Neural progenitor cell (in vitro differentiated cells): Measurements from ENCODE around the gene TENM3. TPM values are rescaled to one million over a fixed set of nuclear protein-coding genes. Genes with fewer than 3 reads are reported as not detected.

Experiments
- DNase-seq: peaks from one replicate; pipeline ENCODE4 v3.0.0-alpha.2; 2016; ENCODE audit warnings: low spot score
- H2AFZ ChIP-seq: fragments of 200-600 bp; sonication (generic); replicated peaks from 2 replicates; pipeline ENCODE4 v1.6.1; 2016; ENCODE audit warnings: antibody characterized with exemption
- H3F3A ChIP-seq: fragments of 200-600 bp; sonication (generic); 2 replicates; pipeline ENCODE4 v1.6.1; 2016; ENCODE audit warnings: antibody characterized with exemption, low read depth
- H3K27ac ChIP-seq: fragments of 200-600 bp; sonication (generic); 2 replicates; pipeline ENCODE4 v1.5.1; 2016; ENCODE audit warnings: mild to moderate bottlenecking
- H3K27me3 ChIP-seq: fragments of 200-600 bp; sonication (generic); 2 replicates; pipeline ENCODE4 v1.6.1; 2016; ENCODE audit warnings: mild to moderate bottlenecking, moderate library complexity
- H3K36me3 ChIP-seq: fragments of 200-600 bp; sonication (generic); 2 replicates; pipeline ENCODE4 v1.5.1; 2016
- H3K4me1 ChIP-seq: fragments of 200-600 bp; sonication (generic); 2 replicates; pipeline ENCODE4 v1.6.1; 2016; ENCODE audit warnings: mixed run types
- H3K4me2 ChIP-seq: fragments of 200-600 bp; sonication (generic); 2 replicates; pipeline ENCODE4 v1.6.1; 2016
- H3K4me3 ChIP-seq: fragments of 200-600 bp; sonication (generic); 2 replicates; pipeline ENCODE4 v1.5.1; 2016
- H3K79me2 ChIP-seq: fragments of 200-600 bp; sonication (generic); 2 replicates; pipeline ENCODE4 v1.6.1; 2016; ENCODE audit warnings: low read depth
- H3K9ac ChIP-seq: fragments of 200-600 bp; sonication (generic); 2 replicates; pipeline ENCODE4 v1.6.1; 2016
- H3K9me3 ChIP-seq: fragments of 200-600 bp; sonication (generic); 2 replicates; pipeline ENCODE4 v1.5.1; 2016; ENCODE audit warnings: low read depth
- H4K20me1 ChIP-seq: fragments of 200-600 bp; sonication (generic); 2 replicates; pipeline ENCODE4 v1.6.1; 2016; ENCODE audit warnings: low read depth
- H3K27ac Mint-ChIP-seq: 3 replicates; pipeline ENCODE4 v1.8.0; 2021; ENCODE audit warnings: mixed read lengths
- H3K27me3 Mint-ChIP-seq: 2 replicates; pipeline ENCODE4 v1.8.0; 2022; ENCODE audit warnings: low read depth, mild to moderate bottlenecking, inconsistent platforms, moderate library complexity, mixed read lengths; ENCODE audit not compliant: insufficient read depth
- H3K36me3 Mint-ChIP-seq: 3 replicates; pipeline ENCODE4 v1.8.0; 2021; ENCODE audit warnings: mixed read lengths
- H3K4me1 Mint-ChIP-seq: 3 replicates; pipeline ENCODE4 v1.8.0; 2021; ENCODE audit warnings: mixed read lengths
- H3K4me3 Mint-ChIP-seq: 3 replicates; pipeline ENCODE4 v1.8.0; 2021; ENCODE audit warnings: mild to moderate bottlenecking, moderate library complexity, mixed read lengths
- H3K9me3 Mint-ChIP-seq: 3 replicates; pipeline ENCODE4 v1.8.0; 2020; ENCODE audit warnings: mixed read lengths
- CTCF ChIP-seq: fragments of 200-600 bp; sonication (generic); IDR thresholded peaks from 2 replicates; pipeline ENCODE4 v1.5.1; 2017; ENCODE audit warnings: antibody characterized with exemption, mild to moderate bottlenecking
- EZH2 ChIP-seq: fragments of 200-600 bp; sonication (generic); IDR thresholded peaks from 2 replicates; pipeline ENCODE4 v1.6.1; 2017; ENCODE audit warnings: antibody characterized with exemption, mild to moderate bottlenecking, moderate library complexity
- EZH2phosphoT487 ChIP-seq: fragments of 200-600 bp; sonication (generic); IDR thresholded peaks from 2 replicates; pipeline ENCODE4 v1.6.1; 2017; ENCODE audit warnings: antibody characterized with exemption
- total RNA-seq: library from RNA; depleted of rRNA; stranded (reverse); fragments of >200 nt; gene quantifications from 2 replicates; pipeline ENCODE4 v1.2.3, GENCODE V29; 2015; ENCODE audit warnings: low replicate concordance

The TENM3 gene
- total RNA-seq, 1 donor from 2014 or later, result 78.7 TPM

- H3K9me3 Mint-ChIP-seq, result peaks cover 2% of the 10 kb centered on the region
- Histone ChIP-seq H3K9ac (no peak overlapping the region), H3K36me3 (no peaks in the 10 kb centered on the region), H3K4me1 (no peaks in the 10 kb centered on the region), H3K27ac (no peak overlapping the region), H3F3A (no peaks in the 10 kb centered on the region), H3K9me3 (no peaks in the 10 kb centered on the region), H4K20me1 (no peaks in the 10 kb centered on the region), H2AFZ (no peak overlapping the region), H3K4me2 (no peak overlapping the region), H3K79me2 (no peaks in the 10 kb centered on the region), H3K4me3 (no peak overlapping the region), H3K27me3 (no peaks in the 10 kb centered on the region)
- TF ChIP-seq EZH2phosphoT487, result no peak
- TF ChIP-seq EZH2, result no peak
- TF ChIP-seq CTCF, result no peak
- H3K36me3 Mint-ChIP-seq, result no peaks in the 10 kb centered on the region
- no peak overlapping the region for H3K4me3 Mint-ChIP-seq
- H3K27ac Mint-ChIP-seq, result no peak overlapping the region
- H3K27me3 Mint-ChIP-seq, result no peaks in the 10 kb centered on the region
- no peak for DNase-seq
- peaks cover 2% of the 10 kb centered on the region for H3K4me1 Mint-ChIP-seq
Observed at GRCh38 chr4:182818926-182819730, 575.9 kb downstream of the TENM3 start.

DNA sequence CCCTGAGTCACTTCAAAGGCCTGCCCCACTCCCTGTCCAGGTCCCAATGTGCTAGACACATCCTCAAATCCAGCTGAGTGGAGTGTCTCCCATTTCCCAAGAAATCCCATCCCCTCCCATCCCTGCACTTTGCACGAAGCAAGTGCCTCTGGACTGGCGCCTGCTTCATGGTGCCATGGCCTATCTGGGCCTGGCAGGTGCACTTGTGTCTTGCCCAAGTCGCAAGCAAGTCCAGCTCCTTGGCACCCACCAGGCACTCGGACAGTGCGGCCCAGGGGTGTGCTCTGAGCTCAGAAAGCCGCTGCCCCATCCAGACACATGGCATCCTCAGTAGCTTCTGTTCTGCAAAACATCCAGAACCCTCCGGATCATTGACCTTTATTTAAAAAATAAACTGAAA, 576.5 kb downstream of the TENM3 start:
- Histone ChIP-seq H2AFZ (no peak overlapping the region), H3K9ac (no peak overlapping the region), H3K4me2 (no peak overlapping the region), H3K27ac (no peak overlapping the region), H3F3A (no peaks in the 10 kb centered on the region), H3K79me2 (no peaks in the 10 kb centered on the region), H3K9me3 (no peaks in the 10 kb centered on the region), H3K36me3 (no peaks in the 10 kb centered on the region), H4K20me1 (no peaks in the 10 kb centered on the region), H3K4me3 (no peak overlapping the region), H3K4me1 (no peaks in the 10 kb centered on the region), H3K27me3 (no peaks in the 10 kb centered on the region)
- Mint-ChIP-seq H3K9me3 (no peaks in the 10 kb centered on the region), H3K27ac (no peak overlapping the region), H3K4me3 (no peak overlapping the region), H3K27me3 (no peaks in the 10 kb centered on the region), H3K36me3 (no peaks in the 10 kb centered on the region), H3K4me1 (peaks cover 5% of the 10 kb centered on the region)
- no peak for TF ChIP-seq EZH2
- TF ChIP-seq EZH2phosphoT487, result no peak
- no peak for TF ChIP-seq CTCF
- DNase-seq, result no peak

DNA sequence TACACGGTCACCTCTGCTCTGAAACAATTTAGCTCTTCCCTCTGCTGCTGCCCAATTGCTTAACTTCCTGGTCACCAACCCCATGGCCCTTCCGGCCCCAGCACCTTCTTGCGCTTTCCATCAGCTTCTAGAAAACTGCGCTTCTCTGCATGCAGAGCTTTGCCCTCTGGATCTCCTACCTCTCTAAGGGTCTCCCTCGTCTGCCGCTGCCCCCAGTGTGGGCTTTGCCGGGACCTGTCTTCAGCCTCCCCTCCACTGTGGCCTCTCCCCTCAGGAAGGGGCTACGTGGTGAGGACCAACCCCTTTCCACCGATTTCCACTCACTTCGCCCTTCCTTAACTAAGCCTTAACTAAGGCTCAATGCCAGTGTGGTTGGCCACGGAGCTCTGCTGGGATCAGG, 579.4 kb downstream of the TENM3 start:
- Histone ChIP-seq H3K9ac (no peak overlapping the region), H4K20me1 (no peaks in the 10 kb centered on the region), H2AFZ (no peak overlapping the region), H3K27me3 (no peaks in the 10 kb centered on the region), H3K79me2 (no peaks in the 10 kb centered on the region), H3K4me3 (no peak overlapping the region), H3K4me2 (no peak overlapping the region), H3K36me3 (no peaks in the 10 kb centered on the region), H3F3A (no peaks in the 10 kb centered on the region), H3K27ac (no peak overlapping the region), H3K9me3 (no peaks in the 10 kb centered on the region), H3K4me1 (peaks cover 14% of the 10 kb centered on the region)
- DNase-seq, result no peak
- Mint-ChIP-seq H3K4me1 (peaks cover 23% of the 10 kb centered on the region), H3K27ac (no peak overlapping the region), H3K9me3 (no peaks in the 10 kb centered on the region), H3K36me3 (no peaks in the 10 kb centered on the region), H3K4me3 (no peak overlapping the region), H3K27me3 (peaks cover 2% of the 10 kb centered on the region)
- TF ChIP-seq EZH2phosphoT487 (no peak), CTCF (no peak), EZH2 (no peak)
